Measurements from ENCODE around the gene UGT1A5.

DNA sequence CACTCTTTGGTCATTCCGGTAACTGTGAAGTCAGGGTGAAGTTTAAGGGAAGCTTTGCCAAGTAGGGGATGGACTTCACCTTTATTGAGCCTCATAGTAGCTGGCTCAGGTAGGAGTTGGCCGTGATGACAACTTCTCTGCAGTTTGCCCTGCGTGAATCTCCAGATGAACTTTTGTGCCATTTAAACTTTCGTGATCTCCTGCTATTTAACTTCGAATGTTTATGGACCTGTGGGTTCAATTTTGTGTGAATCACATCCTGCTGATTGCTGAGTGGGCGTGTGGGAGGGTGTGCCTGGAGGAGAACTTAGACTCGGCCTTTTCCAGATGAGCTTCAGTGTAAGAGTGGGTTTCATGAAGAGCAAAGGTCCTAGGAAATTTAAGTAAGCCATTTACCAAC is 51.6 kb downstream of the UGT1A5 start:
- TF ChIP-seq, protein P1, sequence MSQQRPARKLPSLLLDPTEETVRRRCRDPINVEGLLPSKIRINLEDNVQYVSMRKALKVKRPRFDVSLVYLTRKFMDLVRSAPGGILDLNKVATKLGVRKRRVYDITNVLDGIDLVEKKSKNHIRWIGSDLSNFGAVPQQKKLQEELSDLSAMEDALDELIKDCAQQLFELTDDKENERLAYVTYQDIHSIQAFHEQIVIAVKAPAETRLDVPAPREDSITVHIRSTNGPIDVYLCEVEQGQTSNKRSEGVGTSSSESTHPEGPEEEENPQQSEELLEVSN (IDR thresholded peaks at IDR 0.05) = no peak
- no peak for TF ChIP-seq EZH2 (IDR thresholded peaks at IDR 0.05; ENCODE audit: low read depth, low read length, severe bottlenecking)
- TF ChIP-seq, protein P2, sequence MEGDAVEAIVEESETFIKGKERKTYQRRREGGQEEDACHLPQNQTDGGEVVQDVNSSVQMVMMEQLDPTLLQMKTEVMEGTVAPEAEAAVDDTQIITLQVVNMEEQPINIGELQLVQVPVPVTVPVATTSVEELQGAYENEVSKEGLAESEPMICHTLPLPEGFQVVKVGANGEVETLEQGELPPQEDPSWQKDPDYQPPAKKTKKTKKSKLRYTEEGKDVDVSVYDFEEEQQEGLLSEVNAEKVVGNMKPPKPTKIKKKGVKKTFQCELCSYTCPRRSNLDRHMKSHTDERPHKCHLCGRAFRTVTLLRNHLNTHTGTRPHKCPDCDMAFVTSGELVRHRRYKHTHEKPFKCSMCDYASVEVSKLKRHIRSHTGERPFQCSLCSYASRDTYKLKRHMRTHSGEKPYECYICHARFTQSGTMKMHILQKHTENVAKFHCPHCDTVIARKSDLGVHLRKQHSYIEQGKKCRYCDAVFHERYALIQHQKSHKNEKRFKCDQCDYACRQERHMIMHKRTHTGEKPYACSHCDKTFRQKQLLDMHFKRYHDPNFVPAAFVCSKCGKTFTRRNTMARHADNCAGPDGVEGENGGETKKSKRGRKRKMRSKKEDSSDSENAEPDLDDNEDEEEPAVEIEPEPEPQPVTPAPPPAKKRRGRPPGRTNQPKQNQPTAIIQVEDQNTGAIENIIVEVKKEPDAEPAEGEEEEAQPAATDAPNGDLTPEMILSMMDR (IDR thresholded peaks at IDR 0.05; ENCODE audit: control extremely low read depth in 1 of 3, insufficient read depth in 1 of 3, low read depth in 1 of 3, low read length in 3 of 3) = no peak
- TF ChIP-seq CEBPB (IDR thresholded peaks at IDR 0.05; ENCODE audit: low read depth, low read length) = no peak
- no peak for TF ChIP-seq EGR1 (IDR thresholded peaks at IDR 0.05; ENCODE audit: borderline replicate concordance, low read depth, low read length)
- no peak for TF ChIP-seq HDAC6 (IDR thresholded peaks at IDR 0.05; ENCODE audit: low read depth, low read length)
- no peak for TF ChIP-seq POLR2A (IDR thresholded peaks at IDR 0.05; ENCODE audit: control extremely low read depth in 1 of 2, low read depth in 2 of 2, low read length in 2 of 2)
- TF ChIP-seq SP1 (IDR thresholded peaks at IDR 0.05; ENCODE audit: low read depth, low read length) = no peak
- no peak for TF ChIP-seq POLR2AphosphoS5 (IDR thresholded peaks at IDR 0.05; ENCODE audit: low read depth, low read length)

Data from H1 (cell line).